Liver (tissue), 3 donors: Measurements from ENCODE around the gene KIF14.

ENCODE experiments used
- EGR1 ChIP-seq, 2 donors: IDR thresholded peaks; 2 replicates each; pipeline ENCODE4 v1.6.1; 2016 to 2018; ENCODE audit warnings: antibody characterized with exemption in 2 of 2, low read depth in 2 of 2
- HNF4A ChIP-seq, 2 donors: conservative IDR thresholded peaks; 2 replicates each; pipeline ENCODE4 v1.6.1; 2016; ENCODE audit warnings: antibody characterized with exemption in 2 of 2, mild to moderate bottlenecking in 2 of 2
- NR2F2 ChIP-seq: IDR thresholded peaks from 2 replicates; pipeline ENCODE4 v1.6.1; 2016; ENCODE audit warnings: antibody characterized with exemption
- RAD21 ChIP-seq, 2 donors: IDR thresholded peaks; 2 replicates each; pipeline ENCODE4 v1.6.1; 2016; ENCODE audit warnings: antibody characterized with exemption in 2 of 2, mild to moderate bottlenecking in 2 of 2
- RXRA ChIP-seq, 2 donors: IDR thresholded peaks; 2 replicates each; pipeline ENCODE4 v1.6.1; 2017 to 2018; ENCODE audit warnings: antibody characterized with exemption in 2 of 2, mild to moderate bottlenecking in 1 of 2
- SP1 ChIP-seq: IDR thresholded peaks from 2 replicates; pipeline ENCODE4 v1.6.1; 2018; ENCODE audit warnings: antibody characterized with exemption, mild to moderate bottlenecking
- TAF1 ChIP-seq: conservative IDR thresholded peaks from 2 replicates; pipeline ENCODE4 v1.6.1; 2016; ENCODE audit warnings: antibody characterized with exemption, mild to moderate bottlenecking
- YY1 ChIP-seq: IDR thresholded peaks from 2 replicates; pipeline ENCODE4 v1.6.1; 2016; ENCODE audit warnings: antibody characterized with exemption, mild to moderate bottlenecking
- TF ChIP-seq, protein P1 (sequence below): fragments of 150-350 bp; IDR thresholded peaks from 2 replicates; pipeline ENCODE4 v1.5.1; 2017; ENCODE audit warnings: improper control_type of control experiment, low read depth, low read length; ENCODE audit not compliant: missing input control
- TF ChIP-seq, protein P2 (sequence below): IDR thresholded peaks from 2 replicates; pipeline ENCODE4 v1.6.1; 2016; ENCODE audit warnings: antibody characterized with exemption, mild to moderate bottlenecking
- TF ChIP-seq, protein P3 (sequence below): IDR thresholded peaks from 2 replicates; pipeline ENCODE4 v1.6.1; 2016; ENCODE audit warnings: antibody characterized with exemption
- TF ChIP-seq, protein P4 (sequence below): IDR thresholded peaks from 2 replicates; pipeline ENCODE4 v1.6.1; 2016; ENCODE audit warnings: antibody characterized with exemption
- donor health status: healthy.
- donor health status: healthy.

DNA sequence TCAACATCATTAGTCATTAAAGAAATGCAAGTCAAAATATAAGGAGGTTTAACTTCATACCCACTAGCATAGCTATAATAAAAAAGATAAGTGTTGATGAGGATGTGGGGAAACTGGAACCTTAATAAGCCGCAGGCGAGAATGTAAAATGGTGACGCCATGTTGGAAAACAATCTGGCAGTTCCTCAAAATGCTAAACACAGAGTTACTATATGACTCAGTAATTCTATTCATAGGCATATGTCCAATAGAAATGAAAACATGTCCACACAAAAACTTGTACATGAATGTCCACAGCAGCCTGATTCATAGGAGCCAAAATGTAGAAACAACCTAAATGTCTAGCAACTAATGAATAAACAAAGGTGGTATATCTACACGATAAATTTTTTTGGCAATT, 26.0 kb upstream of the KIF14 start:
- TF ChIP-seq, protein P1, sequence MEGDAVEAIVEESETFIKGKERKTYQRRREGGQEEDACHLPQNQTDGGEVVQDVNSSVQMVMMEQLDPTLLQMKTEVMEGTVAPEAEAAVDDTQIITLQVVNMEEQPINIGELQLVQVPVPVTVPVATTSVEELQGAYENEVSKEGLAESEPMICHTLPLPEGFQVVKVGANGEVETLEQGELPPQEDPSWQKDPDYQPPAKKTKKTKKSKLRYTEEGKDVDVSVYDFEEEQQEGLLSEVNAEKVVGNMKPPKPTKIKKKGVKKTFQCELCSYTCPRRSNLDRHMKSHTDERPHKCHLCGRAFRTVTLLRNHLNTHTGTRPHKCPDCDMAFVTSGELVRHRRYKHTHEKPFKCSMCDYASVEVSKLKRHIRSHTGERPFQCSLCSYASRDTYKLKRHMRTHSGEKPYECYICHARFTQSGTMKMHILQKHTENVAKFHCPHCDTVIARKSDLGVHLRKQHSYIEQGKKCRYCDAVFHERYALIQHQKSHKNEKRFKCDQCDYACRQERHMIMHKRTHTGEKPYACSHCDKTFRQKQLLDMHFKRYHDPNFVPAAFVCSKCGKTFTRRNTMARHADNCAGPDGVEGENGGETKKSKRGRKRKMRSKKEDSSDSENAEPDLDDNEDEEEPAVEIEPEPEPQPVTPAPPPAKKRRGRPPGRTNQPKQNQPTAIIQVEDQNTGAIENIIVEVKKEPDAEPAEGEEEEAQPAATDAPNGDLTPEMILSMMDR = no peak
- TF ChIP-seq EGR1 (IDR thresholded peaks at IDR 0.05; ENCODE audit: low read depth in 2 of 2) (no peak), NR2F2 (no peak), SP1 (no peak), YY1 (no peak), TAF1 (no peak), HNF4A (conservative IDR thresholded peaks at IDR 0.05) (no peak), RAD21 (IDR thresholded peaks at IDR 0.05) (no peak), RXRA (IDR thresholded peaks at IDR 0.05) (no peak)
- TF ChIP-seq, protein P2, sequence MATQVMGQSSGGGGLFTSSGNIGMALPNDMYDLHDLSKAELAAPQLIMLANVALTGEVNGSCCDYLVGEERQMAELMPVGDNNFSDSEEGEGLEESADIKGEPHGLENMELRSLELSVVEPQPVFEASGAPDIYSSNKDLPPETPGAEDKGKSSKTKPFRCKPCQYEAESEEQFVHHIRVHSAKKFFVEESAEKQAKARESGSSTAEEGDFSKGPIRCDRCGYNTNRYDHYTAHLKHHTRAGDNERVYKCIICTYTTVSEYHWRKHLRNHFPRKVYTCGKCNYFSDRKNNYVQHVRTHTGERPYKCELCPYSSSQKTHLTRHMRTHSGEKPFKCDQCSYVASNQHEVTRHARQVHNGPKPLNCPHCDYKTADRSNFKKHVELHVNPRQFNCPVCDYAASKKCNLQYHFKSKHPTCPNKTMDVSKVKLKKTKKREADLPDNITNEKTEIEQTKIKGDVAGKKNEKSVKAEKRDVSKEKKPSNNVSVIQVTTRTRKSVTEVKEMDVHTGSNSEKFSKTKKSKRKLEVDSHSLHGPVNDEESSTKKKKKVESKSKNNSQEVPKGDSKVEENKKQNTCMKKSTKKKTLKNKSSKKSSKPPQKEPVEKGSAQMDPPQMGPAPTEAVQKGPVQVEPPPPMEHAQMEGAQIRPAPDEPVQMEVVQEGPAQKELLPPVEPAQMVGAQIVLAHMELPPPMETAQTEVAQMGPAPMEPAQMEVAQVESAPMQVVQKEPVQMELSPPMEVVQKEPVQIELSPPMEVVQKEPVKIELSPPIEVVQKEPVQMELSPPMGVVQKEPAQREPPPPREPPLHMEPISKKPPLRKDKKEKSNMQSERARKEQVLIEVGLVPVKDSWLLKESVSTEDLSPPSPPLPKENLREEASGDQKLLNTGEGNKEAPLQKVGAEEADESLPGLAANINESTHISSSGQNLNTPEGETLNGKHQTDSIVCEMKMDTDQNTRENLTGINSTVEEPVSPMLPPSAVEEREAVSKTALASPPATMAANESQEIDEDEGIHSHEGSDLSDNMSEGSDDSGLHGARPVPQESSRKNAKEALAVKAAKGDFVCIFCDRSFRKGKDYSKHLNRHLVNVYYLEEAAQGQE = no peak
- TF ChIP-seq, protein P3, sequence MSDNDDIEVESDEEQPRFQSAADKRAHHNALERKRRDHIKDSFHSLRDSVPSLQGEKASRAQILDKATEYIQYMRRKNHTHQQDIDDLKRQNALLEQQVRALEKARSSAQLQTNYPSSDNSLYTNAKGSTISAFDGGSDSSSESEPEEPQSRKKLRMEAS = no peak
- TF ChIP-seq, protein P4, sequence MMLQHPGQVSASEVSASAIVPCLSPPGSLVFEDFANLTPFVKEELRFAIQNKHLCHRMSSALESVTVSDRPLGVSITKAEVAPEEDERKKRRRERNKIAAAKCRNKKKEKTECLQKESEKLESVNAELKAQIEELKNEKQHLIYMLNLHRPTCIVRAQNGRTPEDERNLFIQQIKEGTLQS = no peak
